ENCODE data around the gene MYL3. TPM values are rescaled to one million over a fixed set of nuclear protein-coding genes. Genes with fewer than 3 reads are reported as not detected.

Gene MYL3
- polyA plus RNA-seq, 1 experiment: 1.0 TPM

DNA sequence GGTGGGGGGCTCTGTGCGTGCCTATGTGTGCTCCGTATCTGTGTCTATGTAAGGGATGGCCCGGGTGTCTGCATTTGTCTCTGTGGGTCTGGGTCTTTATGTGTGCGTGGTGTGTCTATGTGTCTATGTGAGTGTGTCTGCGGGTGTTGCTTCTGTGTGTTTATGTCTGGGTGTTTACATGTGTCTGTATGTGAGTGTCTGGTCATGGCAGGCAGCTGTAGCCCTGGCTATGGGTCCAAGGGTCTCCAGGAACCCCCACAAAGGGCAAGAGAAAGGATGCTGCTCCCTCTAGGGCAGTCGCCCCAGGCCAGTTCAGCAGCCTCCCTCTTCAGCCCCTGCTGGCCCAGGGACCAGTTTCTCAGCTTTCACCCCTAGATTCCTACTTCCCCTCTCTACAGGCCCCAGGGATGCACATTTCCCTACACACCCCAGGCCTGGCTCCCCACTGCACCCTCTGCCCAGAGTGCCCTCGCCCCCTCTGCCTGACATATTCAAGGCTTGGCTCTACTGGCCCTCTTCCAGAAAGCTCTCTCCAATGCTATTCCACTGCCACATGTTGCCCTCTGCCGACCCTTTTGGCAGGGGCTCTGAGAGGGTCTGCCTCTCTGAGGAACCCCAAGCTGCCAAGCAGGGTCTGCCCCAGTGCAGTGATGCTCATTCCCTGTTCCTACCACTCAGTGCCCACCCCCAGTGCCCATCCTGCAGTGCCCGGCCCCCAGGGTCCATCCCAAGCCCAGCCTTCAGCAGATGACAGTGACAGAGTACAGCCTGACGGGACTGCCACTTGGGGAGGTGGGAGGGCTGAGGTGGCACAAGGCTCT, 1.0 kb upstream of the MYL3 start:
- no peak for TF ChIP-seq CTCF (IDR thresholded peaks at IDR 0.05; ENCODE audit: insufficient read depth, low read depth, low read length)
- Histone ChIP-seq H3K36me3 (ENCODE audit: control insufficient read depth, insufficient read depth, low read length) (no peaks in the 10 kb centered on the region), H3K4me3 (ENCODE audit: low read depth, low read length) (no peak overlapping the region), H3K27me3 (ENCODE audit: control insufficient read depth, insufficient read depth, low read length) (peaks cover 1% of the 10 kb centered on the region)
- no peak for DNase-seq (ENCODE audit: low read depth)
- POLR2A ChIA-PET: no interaction called here
- CTCF ChIA-PET: interaction anchor here (0.8 to 1.0 kb wide), 2 partner anchors 9 to 15 kb away, joined by 3 read pairs; no protein-coding TSS in a partner anchor

DNA sequence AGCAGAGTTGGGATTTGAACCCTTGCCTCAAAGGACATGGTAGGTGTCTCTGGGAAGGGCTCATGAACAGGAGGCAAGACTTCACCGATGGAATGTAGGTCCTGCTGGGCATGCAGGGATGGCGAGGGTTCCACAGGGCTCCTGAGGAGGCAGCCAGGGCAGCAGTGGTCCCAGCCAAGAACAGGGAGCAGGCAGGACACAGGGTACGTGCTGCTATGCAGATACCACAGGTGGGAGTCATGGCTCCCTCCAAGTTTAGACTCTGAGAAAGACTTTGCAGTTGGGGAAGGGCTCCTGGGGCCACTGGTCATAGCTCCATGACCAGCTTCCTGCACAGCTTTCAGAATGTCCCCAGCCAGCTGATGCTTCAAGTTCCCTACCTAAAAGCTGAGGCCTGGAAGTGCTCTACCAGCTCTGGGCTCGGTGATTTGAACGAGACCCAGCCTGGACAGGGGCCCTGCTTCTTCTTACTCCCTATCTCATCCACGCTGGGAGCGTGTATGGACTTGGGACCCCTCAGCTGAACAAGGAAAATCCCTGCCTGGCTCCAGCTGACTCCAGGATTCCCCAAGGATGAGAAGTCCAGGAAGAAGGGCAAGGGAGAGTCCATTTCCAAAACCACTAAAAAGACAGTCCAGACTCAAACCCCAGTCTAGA, 747 bp downstream of the MYL3 start:
- POLR2A ChIA-PET: no interaction called here
- CTCF ChIA-PET: interaction anchor here (0.6 to 1.8 kb wide), 4 partner anchors 12 to 52 kb away, joined by 3 to 11 read pairs (median 7); no protein-coding TSS in a partner anchor

DNA sequence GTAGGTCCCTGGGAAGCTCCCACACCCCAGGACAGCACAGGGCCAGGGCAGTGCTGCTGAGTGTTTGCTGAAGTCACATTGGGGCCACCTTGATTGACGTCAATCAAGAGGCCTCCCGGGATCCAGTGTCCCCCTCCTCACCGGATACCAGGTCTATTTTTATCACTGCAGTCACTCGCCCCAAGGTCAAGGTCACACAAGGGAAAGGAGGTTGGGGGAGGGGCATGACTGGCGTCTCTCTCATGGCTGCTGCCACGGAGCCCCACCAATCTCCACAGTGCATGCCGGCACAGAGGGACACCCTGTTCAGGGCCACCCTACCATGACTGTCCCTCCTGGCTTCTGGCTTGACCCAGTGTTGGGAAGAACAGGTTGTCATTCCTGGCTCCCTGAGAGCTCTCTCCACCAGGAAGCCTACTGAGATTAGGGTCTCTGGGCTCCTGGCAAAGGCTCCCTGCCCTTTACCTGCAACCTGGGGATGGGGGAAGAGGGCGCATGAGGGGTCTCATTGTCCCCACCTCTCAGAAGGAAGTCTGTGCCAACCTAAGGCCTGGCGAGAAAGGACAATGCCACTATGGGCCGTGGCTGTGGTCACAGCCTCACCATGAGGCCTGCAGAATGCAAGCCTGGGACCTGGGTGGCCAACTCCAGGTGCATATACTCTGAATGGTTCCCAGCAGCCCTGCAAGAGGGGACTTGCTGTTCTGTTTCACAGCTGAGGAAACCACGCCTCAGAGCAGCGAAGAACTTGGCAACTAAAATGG, 1.5 kb downstream of the MYL3 start:
- no peak for TF ChIP-seq CTCF (IDR thresholded peaks at IDR 0.05; ENCODE audit: insufficient read depth, low read depth, low read length)
- no peaks in the 10 kb centered on the region for H3K36me3 ChIP-seq (ENCODE audit: control insufficient read depth, insufficient read depth, low read length)
- POLR2A ChIA-PET: no interaction called here
- CTCF ChIA-PET: interaction anchor here (1.6 to 1.8 kb wide), 2 partner anchors 11 to 15 kb away, joined by 9 to 11 read pairs; no protein-coding TSS in a partner anchor
- H3K4me3 ChIP-seq (ENCODE audit: low read depth, low read length): no peak overlapping the region
- DNase-seq (ENCODE audit: low read depth): no peak
- peaks cover 6% of the 10 kb centered on the region for H3K27me3 ChIP-seq (ENCODE audit: control insufficient read depth, insufficient read depth, low read length)

More for the DNA sequence above, 747 bp downstream of the MYL3 start:
- no peak for DNase-seq (ENCODE audit: low read depth)
- Histone ChIP-seq H3K36me3 (ENCODE audit: control insufficient read depth, insufficient read depth, low read length) (no peaks in the 10 kb centered on the region), H3K27me3 (ENCODE audit: control insufficient read depth, insufficient read depth, low read length) (peaks cover 5% of the 10 kb centered on the region), H3K4me3 (ENCODE audit: low read depth, low read length) (no peak overlapping the region)
- TF ChIP-seq CTCF (IDR thresholded peaks at IDR 0.05; ENCODE audit: insufficient read depth, low read depth, low read length): no peak

DNA sequence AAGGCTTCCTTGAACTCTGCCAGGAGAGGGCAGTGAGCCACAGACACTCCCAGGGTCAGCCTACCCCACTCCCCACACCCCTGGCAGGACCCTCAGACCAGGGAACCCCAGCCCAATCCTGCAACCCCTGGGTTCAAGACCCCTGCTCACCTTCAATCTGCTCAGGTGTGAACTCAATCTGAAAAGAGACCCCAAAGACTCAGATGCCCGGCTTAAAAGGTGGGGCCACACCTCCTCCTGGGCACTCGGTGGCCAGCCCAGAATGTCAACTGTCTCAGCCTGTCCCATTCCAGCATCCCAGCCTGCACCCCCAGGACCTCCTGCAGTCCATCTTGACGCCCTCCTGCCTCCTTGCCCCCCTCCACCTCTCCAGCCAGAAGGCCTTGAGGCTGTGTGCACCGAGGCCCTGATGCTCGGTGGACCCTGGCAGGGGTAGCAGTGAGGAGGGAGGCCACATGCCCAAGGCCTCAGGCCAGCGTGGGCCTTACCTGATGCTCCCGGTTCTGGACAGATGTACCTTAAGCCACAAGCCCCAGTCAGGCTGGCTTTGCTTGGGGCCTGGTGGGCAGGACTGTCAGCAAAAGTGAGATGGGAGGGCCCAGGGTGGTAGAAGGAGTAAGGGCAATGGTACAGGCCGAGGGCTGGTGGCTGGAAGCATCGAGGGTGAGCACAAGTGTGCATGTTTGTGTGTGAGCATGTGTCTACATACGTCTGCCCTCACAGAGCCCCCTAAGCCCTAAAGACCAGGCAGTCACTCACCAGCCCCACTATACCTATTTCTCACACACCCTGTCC, 2.2 kb downstream of the MYL3 start:
- TF ChIP-seq CTCF (IDR thresholded peaks at IDR 0.05; ENCODE audit: insufficient read depth, low read depth, low read length): no peak
- Histone ChIP-seq H3K27me3 (ENCODE audit: control insufficient read depth, insufficient read depth, low read length) (peaks cover 6% of the 10 kb centered on the region), H3K36me3 (ENCODE audit: control insufficient read depth, insufficient read depth, low read length) (no peaks in the 10 kb centered on the region), H3K4me3 (ENCODE audit: low read depth, low read length) (no peak overlapping the region)
- CTCF ChIA-PET: no interaction called here
- POLR2A ChIA-PET: no interaction called here
- no peak for DNase-seq (ENCODE audit: low read depth)

All from BJ (cell line).